Peyer's patch (tissue), 4 donors: ENCODE results near the gene KYAT1.

Experiments
- CTCF ChIP-seq, 6 experiments: fragments of 450-650 bp in 4 of 6; fragments of 200-600 bp in 2 of 6; sonication (generic) in 1 of 6; IDR thresholded peaks; one replicate each; pipeline ENCODE4 v1.5.1; 2017 to 2019; ENCODE audit warnings: antibody characterized with exemption in 6 of 6, mild to moderate bottlenecking in 3 of 6, moderate library complexity in 1 of 6
- POLR2A ChIP-seq, 2 donors: fragments of 450-650 bp; IDR thresholded peaks; one replicate each; pipeline ENCODE4 v1.5.1; 2017; ENCODE audit warnings: antibody characterized with exemption in 2 of 2, mild to moderate bottlenecking in 2 of 2, moderate library complexity in 2 of 2

GRCh38 chr9:128892221-128892921, 10.6 kb upstream of the KYAT1 start:
- TF ChIP-seq CTCF (IDR thresholded peaks at IDR 0.05) (no peak), POLR2A (IDR thresholded peaks at IDR 0.05) (no peak)
